ENCODE results near the gene CELA2A. TPM values are rescaled to one million over a fixed set of nuclear protein-coding genes. Genes with fewer than 3 reads are reported as not detected.

The CELA2A gene
- total and polyA plus RNA-seq, 2 of the 13 experiments (the other 11 are each of a cell fraction or from before 2014, with no cell fraction given), result not detected

GRCh38 chr1:15444468-15445389 lies 11.8 kb upstream of the CELA2A start:
- no TSS peak for BruUV-seq (replicated peaks)
- H3K27ac ChIP-seq (ENCODE audit: extremely low read length, insufficient read depth, low read length), result no peak overlapping the region

GRCh38 chr1:15445390-15446122 lies 11.0 kb upstream of the CELA2A start:
- no peak overlapping the region for H3K4me3 ChIP-seq (replicated peaks in 1 of 3; ENCODE audit: insufficient read depth in 1 of 3, low read depth in 2 of 3, low read length in 3 of 3)
- in situ Hi-C loops (cut with HindIII; ENCODE audit: extremely low pct_ligation_motif_present, low pct_unique_long_range_greater_than_20kb), result no loop called here

More at GRCh38 chr1:15444468-15445389, 11.8 kb upstream of the CELA2A start:
- ChIA-PET CTCF (ENCODE audit: low intra/inter-chr PET ratio, low total read pairs) (no interaction called here), POLR2A (no interaction called here)
- no peak; the same call in 2 of the 3 replicates for ATAC-seq
- Histone ChIP-seq H4K20me1 (ENCODE audit: insufficient read depth, low read length) (0 out of 2 replicates have a peak, but pooled peaks cover 3% of the 10 kb centered on the region), H2AFZ (ENCODE audit: low read length) (no peak overlapping the region), H3K4me3 (replicated peaks in 1 of 3; ENCODE audit: insufficient read depth in 1 of 3, low read depth in 2 of 3, low read length in 3 of 3) (no peak overlapping the region), H3K36me3 (replicated peaks in 1 of 2; ENCODE audit: control insufficient read depth in 1 of 2, insufficient read depth in 2 of 2, low read length in 2 of 2) (no peaks in the 10 kb centered on the region), H3K4me1 (ENCODE audit: insufficient read depth, low read length) (peaks cover 9% of the 10 kb centered on the region; the same call in 1 of the 2 replicates), H3K27me3 (ENCODE audit: control insufficient read depth in 1 of 2, insufficient read depth in 2 of 2, low read length in 2 of 2) (peaks cover 0 to 11% of the 10 kb centered on the region in 2 experiments; a peak in 3 of 5 replicates), H3K9ac (ENCODE audit: insufficient read depth, low read depth, low read length) (no peak overlapping the region), H3K9me3 (ENCODE audit: low read length) (no peaks in the 10 kb centered on the region), H3K79me2 (ENCODE audit: insufficient read depth, low read length) (no peaks in the 10 kb centered on the region), H3K4me2 (ENCODE audit: low read depth, low read length) (no peak overlapping the region)
- 59% methylated on average over 16 of the region's 17 CpGs for WGBS (ENCODE audit: low lambda C conversion rate)
- no peak for FAIRE-seq
- TF ChIP-seq ZNF235 (CRISPR knock-in tag; IDR thresholded peaks at IDR 0.05; ENCODE audit: borderline replicate concordance), result no peak
- peak; percentile 41; the same call in 1 of the 2 replicates for TF ChIP-seq ZMYM3 (CRISPR knock-in tag; IDR thresholded peaks at IDR 0.05)
- no peak for TF ChIP-seq ONECUT2 (CRISPR knock-in tag; IDR thresholded peaks at IDR 0.05)
- TF ChIP-seq ZNF629 (CRISPR knock-in tag; conservative IDR thresholded peaks at IDR 0.05), result peak; percentile 86
- TF ChIP-seq, protein P1, sequence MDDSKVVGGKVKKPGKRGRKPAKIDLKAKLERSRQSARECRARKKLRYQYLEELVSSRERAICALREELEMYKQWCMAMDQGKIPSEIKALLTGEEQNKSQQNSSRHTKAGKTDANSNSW (CRISPR knock-in tag; IDR thresholded peaks at IDR 0.05; ENCODE audit: borderline replicate concordance), result no peak
- DNase-seq (ENCODE audit: low spot score), result no peak
- in situ Hi-C loops (cut with HindIII; ENCODE audit: extremely low pct_ligation_motif_present, low pct_unique_long_range_greater_than_20kb), result no loop called here
- intact Hi-C loops (cut with micrococcal nuclease; ENCODE audit: unreplicated experiment), result no loop called here

More at GRCh38 chr1:15445390-15446122, 11.0 kb upstream of the CELA2A start:
- intact Hi-C loops (cut with micrococcal nuclease; ENCODE audit: unreplicated experiment), result no loop called here
- Histone ChIP-seq H3K4me1 (ENCODE audit: insufficient read depth, low read length) (peaks cover 9% of the 10 kb centered on the region; the same call in 1 of the 2 replicates), H2AFZ (ENCODE audit: low read length) (no peak overlapping the region), H3K27ac (ENCODE audit: extremely low read length, insufficient read depth, low read length) (no peak overlapping the region), H3K9ac (ENCODE audit: insufficient read depth, low read depth, low read length) (no peak overlapping the region), H3K4me2 (ENCODE audit: low read depth, low read length) (no peak overlapping the region), H3K27me3 (ENCODE audit: control insufficient read depth in 1 of 2, insufficient read depth in 2 of 2, low read length in 2 of 2) (peaks cover 0 to 11% of the 10 kb centered on the region in 2 experiments; a peak in 3 of 5 replicates), H3K9me3 (ENCODE audit: low read length) (no peaks in the 10 kb centered on the region), H4K20me1 (ENCODE audit: insufficient read depth, low read length) (0 out of 2 replicates have a peak, but pooled peaks cover 3% of the 10 kb centered on the region), H3K36me3 (replicated peaks in 1 of 2; ENCODE audit: control insufficient read depth in 1 of 2, insufficient read depth in 2 of 2, low read length in 2 of 2) (no peaks in the 10 kb centered on the region), H3K79me2 (ENCODE audit: insufficient read depth, low read length) (no peaks in the 10 kb centered on the region)
- ChIA-PET POLR2A (no interaction called here), CTCF (ENCODE audit: low intra/inter-chr PET ratio, low total read pairs) (no interaction called here)
- no TSS peak for BruUV-seq (replicated peaks)
- ATAC-seq (no peak), FAIRE-seq (no peak), DNase-seq (ENCODE audit: low spot score) (no peak)
- WGBS (ENCODE audit: low lambda C conversion rate), result 51% methylated on average over 3 of the region's 14 CpGs
- TF ChIP-seq ZNF256 (CRISPR knock-in tag; conservative IDR thresholded peaks at IDR 0.05) (no peak), ZNF24 (IDR thresholded peaks at IDR 0.05) (peak; percentile 81)

All from HepG2 (cell line).